Spleen (tissue), 13 donors: ENCODE data around the gene NCAN. TPM values are rescaled to one million over a fixed set of nuclear protein-coding genes. Genes with fewer than 3 reads are reported as not detected.

Experiments used
- DNase-seq: peaks from one replicate; pipeline ENCODE4 v3.0.0-alpha.2; 2020
- H3K27ac ChIP-seq, 8 donors: fragments of 200-600 bp; sonication (generic) in 7 of 8; 1 replicate in 4 of 8; 2 replicates in 4 of 8; pipeline versions ENCODE4 v1.5.0 to v1.8.0; 2016 to 2021; ENCODE audit warnings: inconsistent platforms in 4 of 8, mild to moderate bottlenecking in 4 of 8, moderate library complexity in 1 of 8
- H3K27me3 ChIP-seq, 7 donors: fragments of 200-600 bp; sonication (generic) in 6 of 7; replicated peaks in 1 of 7; 1 replicate in 4 of 7; 2 replicates in 3 of 7; pipeline versions ENCODE4 v1.5.0 to v1.8.0; 2016 to 2021; ENCODE audit warnings: inconsistent platforms in 3 of 7, mild to moderate bottlenecking in 1 of 7
- H3K36me3 ChIP-seq, 6 donors: fragments of 200-600 bp; sonication (generic) in 5 of 6; 1 replicate in 4 of 6; 2 replicates in 2 of 6; pipeline versions ENCODE4 v1.5.0 to v1.8.0; 2016 to 2021; ENCODE audit warnings: inconsistent platforms in 2 of 6
- H3K4me1 ChIP-seq, 6 donors: fragments of 200-600 bp; sonication (generic) in 5 of 6; 1 replicate in 3 of 6; 2 replicates in 3 of 6; pipeline versions ENCODE4 v1.5.0 to v1.8.0; 2016 to 2021; ENCODE audit warnings: inconsistent platforms in 3 of 6
- H3K4me3 ChIP-seq, 8 donors: fragments of 200-600 bp; sonication (generic) in 7 of 8; 1 replicate in 4 of 8; 2 replicates in 4 of 8; pipeline versions ENCODE4 v1.5.0 to v1.8.0; 2016 to 2021; ENCODE audit warnings: inconsistent platforms in 4 of 8, mild to moderate bottlenecking in 4 of 8, moderate library complexity in 2 of 8
- H3K9me3 ChIP-seq, 8 donors: fragments of 200-600 bp; sonication (generic) in 7 of 8; 1 replicate in 4 of 8; 2 replicates in 4 of 8; pipeline versions ENCODE4 v1.5.0 to v1.8.0; 2016 to 2021; ENCODE audit warnings: inconsistent platforms in 4 of 8
- POLR2A ChIP-seq, 3 donors: fragments of 450-650 bp; IDR thresholded peaks; one replicate each; pipeline ENCODE4 v1.5.1; 2017; ENCODE audit warnings: antibody characterized with exemption in 3 of 3, mild to moderate bottlenecking in 1 of 3
- POLR2AphosphoS5 ChIP-seq, 3 donors: sonication (generic); formaldehyde crosslinking; IDR thresholded peaks; one replicate each; pipeline ENCODE4 v1.5.1; 2017; ENCODE audit warnings: antibody characterized with exemption in 3 of 3
- WGBS, 5 donors: extraction: QIAGEN DNeasy Blood & Tissue Kit in 3 of 5; methylation state at CpG; one replicate each; pipeline versions ENCODE4 v1.1.5 to v1.1.7; 2013 to 2018; 5-methylcytosine and 5-hydroxymethylcytosine counted together
- intact Hi-C: fragments of 100-400 bp; cut with DNase I; formaldehyde crosslinking; loops from one replicate; pipeline ENCODE4 v1.15.0; 2023; ENCODE audit warnings: low total_unique reads
- long read RNA-seq, 2 donors: transcript quantifications; one replicate each; lab custom pipeline, GENCODE V29; 2026
- polyA plus RNA-seq, 3 donors: library from polyadenylated mRNA; stranded (reverse); fragments of 200-250 nt; gene quantifications; one replicate each; pipeline ENCODE4 v1.2.1, GENCODE V29; 2013
- total RNA-seq, 7 donors: library from RNA; depleted of rRNA in 3 of 7; stranded (reverse); fragments of >200 nt in 3 of 7; fragmentation: NEBNext Ultra II Directional in 4 of 7; extraction: Animal tissue kit (Norgen Biotek cat#: 25700) in 4 of 7; gene quantifications; one replicate each; pipeline versions ENCODE4 v1.1.0 to v1.2.1, GENCODE V29; 2016 to 2021
- TF ChIP-seq, protein P1 (sequence below), 11 experiments: fragments of 200-600 bp in 7 of 11; fragments of 450-650 bp in 4 of 11; sonication (generic) in 4 of 11; IDR thresholded peaks in 8 of 11; conservative IDR thresholded peaks in 3 of 11; 1 replicate in 7 of 11; 2 replicates in 4 of 11; pipeline versions ENCODE4 v1.4.0 to v1.8.0; 2016 to 2021; ENCODE audit warnings: antibody characterized with exemption in 11 of 11, inconsistent platforms in 4 of 11, mild to moderate bottlenecking in 1 of 11
- donor health status: healthy with polysubstance abuse.
- donor health status: DM: no; HTN: no; CAD: no; lungs with moderate emphysema.
- donor health status: DM: no; HTN: no; CAD: no.
- donor health status: Bipolar disorder and iron deficiency.
- donor health status: healthy.
- donor health status: DM: no; HTN: no; CAD: no.
- donor health status: DM: yes; HTN: yes; CAD: no.

NCAN gene
- total RNA-seq (under 1 TPM in 1 of 7 donors, not detected in 6; 0.17 TPM), polyA plus RNA-seq (not detected)
- long read RNA-seq, donor 1, result 0 reads
- long read RNA-seq, donor 2, result 0 reads

DNA sequence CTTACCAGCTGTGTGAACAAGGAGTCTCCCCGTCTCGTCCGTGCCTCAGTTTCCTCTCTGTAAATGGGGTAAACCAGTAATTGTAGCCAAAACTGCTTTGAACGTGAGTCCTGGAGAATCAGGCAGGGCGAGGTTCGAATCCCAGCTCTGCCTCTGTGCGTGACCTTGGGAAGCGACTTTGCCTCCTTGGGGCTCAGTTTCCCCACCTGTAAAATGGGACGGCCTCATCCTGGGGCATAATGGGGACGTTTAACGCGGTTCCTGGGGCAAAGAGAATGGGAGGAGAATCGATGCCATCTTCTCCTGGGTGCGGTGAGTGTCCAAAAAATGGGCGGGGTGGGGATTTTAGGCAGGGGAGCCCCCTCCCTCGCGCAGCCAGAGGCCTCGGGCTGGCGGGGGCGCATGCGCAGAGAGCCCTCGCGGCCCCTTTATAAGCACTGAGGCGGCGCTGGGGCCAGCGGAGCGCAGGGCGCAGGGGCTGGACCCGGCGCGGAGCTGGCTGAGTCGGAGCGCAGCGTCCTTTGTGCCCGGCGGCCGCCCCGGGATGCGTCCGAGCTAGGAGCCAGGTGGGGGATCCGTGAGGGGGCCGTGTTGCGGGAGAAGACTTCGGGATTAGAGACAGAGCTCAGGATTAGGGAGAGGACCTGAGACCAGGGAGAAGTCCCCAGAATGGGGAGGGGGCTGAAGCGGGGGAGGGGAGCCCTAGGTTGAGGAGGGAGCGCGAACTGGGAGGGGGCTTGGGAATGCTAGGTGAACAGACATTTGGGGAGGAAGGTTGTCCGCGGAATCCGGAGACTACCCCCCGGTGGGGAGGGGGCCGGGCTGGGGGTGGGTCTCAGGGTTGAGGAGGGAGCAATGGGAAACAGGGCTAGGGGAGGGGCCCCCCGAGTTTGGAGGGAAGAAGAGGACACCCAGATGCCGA, at the start of gene NCAN:
Gene NCAN (plus strand): TSS at position 460 of the 922 bp plus-strand sequence. CDS start 4,996 bp downstream, outside the sequence.
- DNase-seq, result no peak
- Histone ChIP-seq H3K36me3 (no peaks in the 10 kb centered on the region), H3K27me3 (peaks cover 0 to 87% (median 45%) of the 10 kb centered on the region in 7 donors), H3K4me3 (no peak within 1 kb of the TSS), H3K27ac (no peak within 1 kb of the TSS), H3K9me3 (no peaks in the 10 kb centered on the region), H3K4me1 (peaks cover 0 to 5% (median 0%) of the 10 kb centered on the region in 6 donors)
- intact Hi-C loops, result no loop called here
- TF ChIP-seq, protein P1, sequence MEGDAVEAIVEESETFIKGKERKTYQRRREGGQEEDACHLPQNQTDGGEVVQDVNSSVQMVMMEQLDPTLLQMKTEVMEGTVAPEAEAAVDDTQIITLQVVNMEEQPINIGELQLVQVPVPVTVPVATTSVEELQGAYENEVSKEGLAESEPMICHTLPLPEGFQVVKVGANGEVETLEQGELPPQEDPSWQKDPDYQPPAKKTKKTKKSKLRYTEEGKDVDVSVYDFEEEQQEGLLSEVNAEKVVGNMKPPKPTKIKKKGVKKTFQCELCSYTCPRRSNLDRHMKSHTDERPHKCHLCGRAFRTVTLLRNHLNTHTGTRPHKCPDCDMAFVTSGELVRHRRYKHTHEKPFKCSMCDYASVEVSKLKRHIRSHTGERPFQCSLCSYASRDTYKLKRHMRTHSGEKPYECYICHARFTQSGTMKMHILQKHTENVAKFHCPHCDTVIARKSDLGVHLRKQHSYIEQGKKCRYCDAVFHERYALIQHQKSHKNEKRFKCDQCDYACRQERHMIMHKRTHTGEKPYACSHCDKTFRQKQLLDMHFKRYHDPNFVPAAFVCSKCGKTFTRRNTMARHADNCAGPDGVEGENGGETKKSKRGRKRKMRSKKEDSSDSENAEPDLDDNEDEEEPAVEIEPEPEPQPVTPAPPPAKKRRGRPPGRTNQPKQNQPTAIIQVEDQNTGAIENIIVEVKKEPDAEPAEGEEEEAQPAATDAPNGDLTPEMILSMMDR (IDR thresholded peaks at IDR 0.05 in 8 of 11, conservative IDR thresholded peaks at IDR 0.05 in 3 of 11), result no peak
- TF ChIP-seq POLR2AphosphoS5 (IDR thresholded peaks at IDR 0.05) (no peak), POLR2A (IDR thresholded peaks at IDR 0.05) (no peak)
- 9 to 13% (median 12%) methylated on average over 53 to 54 of the region's 54 CpGs for WGBS, 5 donors

DNA sequence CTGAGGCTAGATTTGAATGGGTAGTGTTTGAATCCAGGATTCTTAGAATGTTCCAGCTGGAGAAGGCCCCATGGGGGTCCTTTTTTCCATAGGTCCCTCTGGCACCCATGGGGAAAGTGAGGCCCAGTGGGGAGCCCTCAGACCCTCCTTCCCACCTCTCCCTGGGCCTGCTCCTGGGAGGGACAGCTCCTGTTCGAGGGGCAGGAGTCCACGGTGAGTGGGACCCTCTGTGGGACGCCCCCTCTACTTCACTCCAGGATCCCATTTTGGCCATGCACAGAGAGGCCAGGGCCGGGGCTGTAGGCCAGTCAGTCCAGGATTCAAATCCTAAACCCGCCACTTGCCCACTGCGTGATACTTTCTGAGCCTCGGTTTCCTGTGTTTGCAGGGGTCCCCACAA, 49.3 kb upstream of the NCAN start:
- H3K4me1 ChIP-seq, result peaks cover 0 to 36% (median 13%) of the 10 kb centered on the region in 6 donors
- H3K4me3 ChIP-seq, result no peak overlapping the region
- H3K27ac ChIP-seq, result no peak overlapping the region
- peaks cover 0 to 20% (median 0%) of the 10 kb centered on the region in 6 donors for H3K36me3 ChIP-seq
- H3K27me3 ChIP-seq, result no peaks in the 10 kb centered on the region
- H3K9me3 ChIP-seq, result no peaks in the 10 kb centered on the region
- TF ChIP-seq POLR2AphosphoS5 (IDR thresholded peaks at IDR 0.05), result no peak
- TF ChIP-seq, protein P1 (IDR thresholded peaks at IDR 0.05 in 8 of 11, conservative IDR thresholded peaks at IDR 0.05 in 3 of 11), result no peak
- no peak for TF ChIP-seq POLR2A (IDR thresholded peaks at IDR 0.05)
- DNase-seq, result no peak
- 90 to 95% (median 92%) methylated on average over 7 of the region's 7 CpGs for WGBS, 5 donors
- intact Hi-C loops, result no loop called here

DNA sequence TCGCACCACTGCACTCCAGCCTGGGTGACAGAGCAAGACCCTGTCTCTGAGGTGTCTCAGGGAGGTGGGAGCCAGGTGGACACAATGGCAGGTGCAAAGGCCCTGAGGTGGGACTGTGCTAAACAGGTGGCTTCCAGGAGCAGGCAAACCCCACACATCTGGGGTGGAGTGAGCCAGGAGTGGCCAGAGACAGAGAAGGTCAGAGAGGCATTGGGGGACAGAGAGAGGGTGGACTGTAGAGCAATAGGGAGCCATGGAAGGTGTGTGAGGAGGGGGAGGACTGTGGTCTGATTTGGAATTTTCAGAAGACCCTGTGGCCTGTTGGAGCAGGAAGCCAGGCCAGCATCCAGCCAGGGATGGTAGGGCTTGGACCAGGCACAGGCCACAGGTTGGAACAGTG, 46.4 kb upstream of the NCAN start:
- Histone ChIP-seq H3K27me3 (peaks cover 0 to 13% (median 0%) of the 10 kb centered on the region in 7 donors), H3K36me3 (peaks cover 0 to 24% (median 0%) of the 10 kb centered on the region in 6 donors), H3K4me1 (peaks cover 0 to 26% (median 15%) of the 10 kb centered on the region in 6 donors), H3K4me3 (no peak overlapping the region), H3K9me3 (no peaks in the 10 kb centered on the region), H3K27ac (no peak overlapping the region)
- WGBS, 5 donors, result 91 to 100% (median 93%) methylated on average over 1 of the region's 1 CpG
- DNase-seq, result no peak
- TF ChIP-seq POLR2AphosphoS5 (IDR thresholded peaks at IDR 0.05) (no peak), POLR2A (IDR thresholded peaks at IDR 0.05) (no peak)
- TF ChIP-seq, protein P1 (IDR thresholded peaks at IDR 0.05 in 8 of 11, conservative IDR thresholded peaks at IDR 0.05 in 3 of 11), result no peak
- intact Hi-C loops, result no loop called here

DNA sequence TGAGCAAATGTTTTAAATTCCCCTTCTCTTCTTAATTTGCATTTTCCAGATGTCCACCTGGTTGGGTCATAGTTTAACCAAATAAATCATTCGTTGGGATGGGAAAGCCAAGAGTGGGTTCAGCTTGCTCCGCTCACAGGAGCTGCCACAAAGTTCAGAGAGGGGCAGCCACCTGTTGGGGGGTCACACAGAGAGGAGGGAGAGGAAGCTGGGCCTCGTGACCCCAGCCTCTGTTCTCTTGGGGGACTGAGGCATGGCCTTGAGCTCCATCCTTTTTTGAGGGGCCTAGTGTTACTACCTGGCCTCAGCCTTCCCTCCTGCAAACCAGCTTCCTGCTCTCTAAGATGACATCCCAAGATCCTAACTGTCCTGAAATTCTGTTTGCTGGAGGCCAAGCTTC, 44.1 kb upstream of the NCAN start:
- H3K27ac ChIP-seq, result no peak overlapping the region
- DNase-seq, result no peak
- no peaks in the 10 kb centered on the region for H3K9me3 ChIP-seq
- H3K4me1 ChIP-seq, result peaks cover 0 to 37% (median 15%) of the 10 kb centered on the region in 6 donors
- 75 to 88% (median 81%) methylated on average over 3 of the region's 3 CpGs for WGBS, 5 donors
- intact Hi-C loops, result no loop called here
- TF ChIP-seq POLR2A (IDR thresholded peaks at IDR 0.05) (no peak), POLR2AphosphoS5 (IDR thresholded peaks at IDR 0.05) (no peak)
- TF ChIP-seq, protein P1 (IDR thresholded peaks at IDR 0.05 in 8 of 11, conservative IDR thresholded peaks at IDR 0.05 in 3 of 11), result no peak
- H3K36me3 ChIP-seq, result peaks cover 0 to 37% (median 0%) of the 10 kb centered on the region in 6 donors
- H3K27me3 ChIP-seq, result peaks cover 0 to 19% (median 0%) of the 10 kb centered on the region in 7 donors
- H3K4me3 ChIP-seq, result no peak overlapping the region
